ENCODE results near the gene CDK17.
"Not testable (repeated sequence)": the region's sequence is repeated elsewhere in the genome, so short reads cannot be mapped to it uniquely, and the experiment has no call there.

CDK17 gene

DNA sequence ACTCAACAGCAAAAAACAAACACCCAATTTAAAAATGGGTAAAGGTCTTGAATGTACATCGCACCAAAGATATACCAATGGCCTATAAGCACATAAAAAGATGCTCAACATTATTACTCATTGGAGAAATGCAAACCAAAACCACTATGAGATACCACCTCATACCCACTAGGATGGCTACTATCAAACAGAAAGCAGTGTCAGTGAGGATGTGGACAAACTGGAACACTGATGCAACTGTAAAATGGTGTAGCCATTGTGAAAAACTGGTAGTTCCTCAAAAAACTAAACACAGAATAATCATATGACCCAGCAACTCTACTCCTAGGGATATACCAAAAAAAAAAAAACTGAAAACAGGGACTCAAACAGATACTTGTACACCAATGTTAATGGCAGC, 49.3 kb downstream of the CDK17 start:
- peak; percentile 37 for DNase-seq

DNA sequence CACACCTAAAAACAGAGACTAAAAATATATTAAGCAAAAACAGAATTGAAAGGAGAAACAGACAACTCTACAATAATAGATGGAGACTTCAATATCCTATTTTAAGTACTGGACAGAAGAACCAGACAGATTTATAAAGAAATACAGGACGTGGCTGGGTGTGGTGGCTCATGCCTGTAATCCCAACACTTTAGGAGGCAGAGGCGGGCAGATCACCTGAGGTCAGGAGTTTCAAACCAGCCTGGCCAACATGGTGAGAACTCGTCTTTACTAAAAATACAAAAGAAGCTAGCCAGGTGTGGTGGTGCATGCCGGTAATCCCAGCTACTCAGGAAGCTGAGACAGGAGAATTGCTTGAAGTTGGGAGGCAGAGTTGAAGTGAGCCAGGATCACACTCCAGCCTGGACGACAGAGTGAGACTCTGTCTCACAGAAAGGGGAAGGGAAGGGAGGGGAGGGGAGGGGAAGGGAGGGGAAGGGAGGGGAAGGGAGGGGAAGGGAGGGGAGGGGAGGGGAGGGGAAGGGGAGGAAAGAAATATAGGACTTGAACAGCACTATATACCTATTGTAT, 53.0 kb downstream of the CDK17 start:
- DNase-seq = no peak

- not testable (repeated sequence) for DNase-seq
Measured at GRCh38 chr12:96346716-96347115, 53.5 kb downstream of the CDK17 start.

DNA sequence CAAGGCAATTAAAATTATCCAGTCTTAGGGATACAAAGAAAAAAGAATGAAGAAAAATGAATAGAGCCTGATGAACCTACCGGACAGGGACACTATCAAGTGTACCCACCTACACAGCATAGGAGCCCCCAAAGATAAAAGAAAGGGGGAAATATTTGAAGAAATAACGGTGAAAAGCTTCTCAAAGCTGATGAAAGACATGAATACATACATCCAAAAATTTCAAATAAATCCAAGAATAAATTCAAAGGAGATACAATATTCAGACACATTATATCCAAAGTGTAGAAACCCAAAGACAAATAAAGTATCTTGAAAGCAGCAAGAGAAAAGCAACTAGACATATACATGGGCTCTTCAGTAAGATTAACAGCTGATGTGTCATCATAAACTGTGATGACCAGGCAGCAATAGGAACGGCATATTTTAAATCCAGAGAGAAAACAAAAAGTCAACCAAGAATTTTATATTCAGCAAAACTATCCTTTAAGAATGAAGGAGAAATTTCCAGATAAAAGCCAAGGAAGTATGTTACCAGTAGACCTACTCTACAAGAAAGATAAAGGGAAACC, 56.0 kb downstream of the CDK17 start:
- DNase-seq = no peak

DNA sequence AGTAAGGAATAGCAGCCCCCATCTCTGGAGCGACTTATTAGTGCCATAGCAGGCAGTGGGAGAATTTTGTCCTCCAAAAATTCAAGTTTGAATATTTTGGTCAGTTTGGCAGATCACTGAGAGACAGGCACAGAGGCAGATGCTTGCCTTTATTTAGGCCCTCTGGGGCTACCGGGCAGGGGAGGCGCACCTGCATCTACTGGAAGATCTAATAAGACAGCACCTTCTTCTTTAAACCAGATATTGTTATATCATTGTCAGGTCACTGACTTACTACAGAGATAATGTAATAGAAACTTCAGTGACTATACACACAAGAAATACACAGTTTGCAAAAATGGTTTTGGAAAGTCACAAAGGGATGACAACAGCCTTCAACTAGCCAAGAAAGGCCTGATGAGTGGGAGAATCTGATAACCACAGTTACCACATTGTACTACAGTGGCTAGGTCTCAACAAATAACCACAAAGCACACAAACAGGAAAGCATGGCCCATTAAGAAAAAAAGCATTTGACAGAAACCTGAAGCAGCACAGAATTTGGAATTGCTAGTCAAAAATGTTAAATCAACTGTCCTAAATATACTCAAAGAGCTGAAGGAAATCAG, 56.8 kb downstream of the CDK17 start:
- peak; percentile 59 for DNase-seq

GRCh38 chr12:96339666-96340065, 60.6 kb downstream of the CDK17 start:
- DNase-seq = not testable (repeated sequence)

GRCh38 chr12:96338852-96339471, 61.3 kb downstream of the CDK17 start:
- DNase-seq = no peak

GRCh38 chr12:96337953-96338352, 62.3 kb downstream of the CDK17 start:
- DNase-seq = no peak

DNA sequence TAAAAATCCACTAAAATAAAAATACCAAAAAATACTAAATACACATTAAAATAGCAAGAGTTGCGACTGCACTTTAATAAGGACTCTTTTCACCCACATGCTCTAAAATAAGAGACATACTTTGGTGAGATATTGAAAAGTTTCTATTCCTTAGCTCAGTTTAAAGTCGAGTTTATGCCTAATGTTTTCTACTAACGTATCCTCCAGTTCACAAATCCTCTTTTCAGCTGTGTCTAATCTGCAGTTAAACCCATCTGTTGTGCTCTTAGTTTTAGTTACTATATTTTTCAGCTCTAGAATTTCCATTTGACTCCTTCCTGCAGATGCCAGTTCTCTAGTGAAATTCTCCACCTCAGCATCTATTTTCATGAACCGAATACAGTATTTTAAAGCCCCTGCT, 63.8 kb downstream of the CDK17 start:
- DNase-seq = no peak

- peak; percentile 56 for DNase-seq
Measured at GRCh38 chr12:96335270-96335669, 65.0 kb downstream of the CDK17 start.

- no peak for DNase-seq
Measured at GRCh38 chr12:96334502-96334901, 65.7 kb downstream of the CDK17 start.

DNA sequence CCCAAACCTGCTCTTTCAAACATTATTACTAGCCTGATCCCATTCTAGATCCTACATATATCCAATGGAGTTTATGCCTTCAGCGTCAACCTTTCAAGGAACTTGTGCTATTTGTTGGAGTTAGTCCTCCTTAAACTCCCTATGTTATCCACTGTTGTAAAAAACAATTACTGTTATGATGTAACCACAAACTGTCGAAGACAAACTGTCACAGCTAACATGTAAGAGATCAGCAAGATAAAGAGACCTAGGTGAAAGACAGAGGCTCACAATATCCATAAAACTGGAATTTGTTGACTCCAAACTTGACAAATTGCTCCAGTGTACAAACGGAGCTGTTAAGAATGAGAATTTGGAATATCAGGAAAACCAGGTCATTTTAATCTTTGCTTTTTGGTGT, 70.7 kb downstream of the CDK17 start:
- no peak for DNase-seq

- no peak for DNase-seq
Measured at GRCh38 chr12:96329018-96329417, 71.2 kb downstream of the CDK17 start.

- DNase-seq = no peak
Measured at GRCh38 chr12:96327889-96328288, 72.3 kb downstream of the CDK17 start.

DNA sequence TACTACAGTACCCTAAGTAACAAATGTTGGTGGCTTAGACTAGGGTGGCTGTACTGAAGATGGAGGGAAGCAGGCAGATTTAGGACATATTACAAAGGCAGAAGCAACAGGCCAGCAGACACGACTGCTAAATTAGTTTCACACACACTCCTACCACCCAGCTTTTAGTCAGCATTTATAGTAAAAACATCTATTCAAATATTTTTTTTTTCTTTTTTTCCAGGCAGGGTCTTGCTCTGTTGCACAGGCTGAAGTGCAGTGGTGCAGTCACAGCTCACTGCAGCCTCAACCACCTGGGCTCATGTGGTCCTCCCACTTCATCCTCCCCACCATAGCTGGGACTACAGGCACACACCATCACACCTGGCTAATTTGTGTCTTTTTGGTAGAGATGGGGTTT, 72.9 kb downstream of the CDK17 start:
- DNase-seq = no peak

DNA sequence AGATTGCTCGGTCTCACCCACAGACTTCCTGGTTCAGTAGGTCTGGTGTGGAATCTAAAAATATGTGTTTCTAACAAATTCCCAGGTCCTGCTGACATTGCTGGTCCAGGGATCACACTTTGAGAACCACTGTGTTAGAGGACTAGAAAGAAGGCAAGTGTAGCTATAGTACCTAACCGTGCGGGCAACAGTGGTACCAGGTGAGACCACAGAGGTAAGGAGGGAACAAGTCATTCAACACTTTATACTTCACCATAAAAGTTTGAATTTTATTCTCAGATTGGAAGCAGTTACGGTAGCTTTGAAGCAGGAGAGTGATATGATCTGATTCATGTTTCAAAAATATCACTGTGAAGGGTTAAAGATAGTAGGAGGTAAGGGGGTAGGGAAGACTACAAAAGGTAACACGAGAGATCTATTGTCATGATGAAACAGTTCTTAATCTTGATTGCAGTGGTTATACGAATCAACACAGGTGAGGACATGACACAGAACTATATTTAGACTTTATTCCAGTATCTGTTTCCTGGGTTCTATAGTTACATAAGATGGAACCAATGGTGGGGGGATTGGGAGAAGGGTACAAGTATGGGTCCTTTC, 73.5 kb downstream of the CDK17 start:
- DNase-seq = no peak

DNA sequence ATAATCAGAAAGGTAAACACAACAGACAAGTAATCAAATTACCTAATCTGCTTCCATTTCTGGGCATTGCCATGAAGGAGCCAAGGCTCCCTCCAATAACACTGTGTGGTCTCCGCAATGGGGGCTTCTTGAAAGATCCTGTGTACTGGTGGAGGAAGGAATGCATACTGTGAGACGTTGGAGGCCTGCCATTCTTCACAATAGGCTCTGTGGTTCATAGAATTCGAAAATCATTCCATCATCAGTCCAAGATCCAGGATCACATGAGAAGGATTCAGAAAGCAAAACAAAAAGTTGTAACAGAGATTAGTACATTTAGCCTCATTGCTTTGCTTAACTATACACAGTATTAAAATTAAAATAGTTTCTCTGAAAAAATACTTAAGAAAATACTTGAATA, 76.3 kb downstream of the CDK17 start:
- no peak for DNase-seq

DNA sequence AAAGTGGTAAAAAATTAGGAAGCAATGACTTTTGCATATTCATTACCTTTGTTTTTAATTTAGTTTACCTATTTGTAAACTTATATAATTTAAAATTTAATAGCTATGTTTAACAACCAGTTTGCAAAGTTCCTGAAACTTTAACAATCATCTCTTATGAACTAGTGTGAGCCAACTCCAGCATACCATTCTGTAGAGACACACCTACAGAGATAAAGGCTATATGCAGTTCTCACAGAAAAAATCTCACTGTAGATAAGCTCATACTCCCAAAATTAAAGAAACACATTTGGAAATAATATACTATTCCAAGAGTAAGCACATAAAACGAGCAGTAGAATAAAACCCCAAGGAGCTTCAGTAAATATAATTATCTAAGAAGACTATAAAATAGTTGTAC, 77.5 kb downstream of the CDK17 start:
- DNase-seq = no peak

- DNase-seq = peak; percentile 64
Measured at GRCh38 chr12:96321941-96322340, 78.3 kb downstream of the CDK17 start.

GRCh38 chr12:96317801-96318200, 82.4 kb downstream of the CDK17 start:
- not testable (repeated sequence) for DNase-seq

GRCh38 chr12:96315741-96316481, 84.3 kb downstream of the CDK17 start:
- DNase-seq = not testable (repeated sequence)

DNA sequence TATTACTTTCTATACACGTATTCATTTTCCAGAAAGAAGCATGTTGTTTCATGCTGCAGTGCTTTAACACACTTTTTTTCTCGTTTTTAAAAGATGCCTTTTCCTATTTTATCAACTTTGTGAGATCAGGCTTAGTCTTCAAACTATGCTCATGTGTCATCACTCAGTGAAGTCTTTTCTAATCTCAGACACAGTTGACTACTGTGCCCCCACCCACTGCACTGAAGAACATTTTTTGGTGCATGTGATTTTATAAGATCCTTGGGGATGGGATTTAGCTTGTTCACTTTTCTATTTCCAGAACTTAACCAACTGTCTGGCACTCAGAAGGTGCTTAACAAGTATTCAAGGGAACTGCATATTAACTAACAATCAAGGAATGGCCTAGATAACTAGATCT, 85.5 kb downstream of the CDK17 start:
- no peak for DNase-seq

- DNase-seq = no peak
Measured at GRCh38 chr12:96313606-96314005, 86.6 kb downstream of the CDK17 start.

Measured in activated CD4-positive, alpha-beta T cell treated with anti-CD3 and anti-CD28 coated beads, Interleukin-2, Interleukin-6, amounts not matched to agents 100 ng/mL and 50 ng/mL, durations not matched to agents 16 hours and 8 hours (primary cell).